KMS-11 (cell line): ENCODE data around the gene RCBTB1.
"Not testable (repeated sequence)": the region's sequence is repeated elsewhere in the genome, so short reads cannot be mapped to it uniquely, and the experiment has no call there.

Source experiments
- H2AFZ ChIP-seq: fragments of 200-600 bp; sonication (generic); 2 replicates; pipeline ENCODE4 v1.6.1; 2016; ENCODE audit warnings: antibody characterized with exemption, mixed run types, low read depth
- H3K27ac ChIP-seq: fragments of 200-600 bp; sonication (generic); 2 replicates; pipeline ENCODE4 v1.6.1; 2016; ENCODE audit warnings: mild to moderate bottlenecking, mixed run types
- H3K27me3 ChIP-seq: fragments of 200-600 bp; sonication (generic); 2 replicates; pipeline ENCODE4 v1.6.1; 2017; ENCODE audit warnings: mild to moderate bottlenecking, low read depth, mixed run types, moderate library complexity; ENCODE audit not compliant: insufficient read depth
- H3K36me3 ChIP-seq: fragments of 200-600 bp; sonication (generic); 2 replicates; pipeline ENCODE4 v1.6.1; 2017; ENCODE audit warnings: mild to moderate bottlenecking, mixed run types; ENCODE audit not compliant: insufficient read depth
- H3K4me1 ChIP-seq: fragments of 200-600 bp; sonication (generic); 2 replicates; pipeline ENCODE4 v1.6.1; 2016; ENCODE audit warnings: mild to moderate bottlenecking, low read depth, mixed run types; ENCODE audit not compliant: poor library complexity, severe bottlenecking
- H3K4me2 ChIP-seq: fragments of 200-600 bp; sonication (generic); 2 replicates; pipeline ENCODE4 v1.7.0; 2016; ENCODE audit warnings: mild to moderate bottlenecking, mixed run types
- H3K4me3 ChIP-seq: fragments of 200-600 bp; sonication (generic); IDR thresholded peaks from 2 replicates; pipeline ENCODE4 v1.6.1; 2017; ENCODE audit warnings: low read depth, low read length, mixed read lengths; ENCODE audit not compliant: insufficient read depth
- H3K79me2 ChIP-seq: fragments of 200-600 bp; sonication (generic); 2 replicates; pipeline ENCODE4 v1.6.1; 2016; ENCODE audit warnings: low read depth, mixed run types; ENCODE audit not compliant: insufficient read depth
- H3K9ac ChIP-seq: fragments of 200-600 bp; sonication (generic); 2 replicates; pipeline ENCODE4 v1.6.1; 2016; ENCODE audit warnings: mild to moderate bottlenecking, mixed run types
- H4K20me1 ChIP-seq: fragments of 200-600 bp; sonication (generic); 2 replicates; pipeline ENCODE4 v1.6.1; 2016; ENCODE audit warnings: mild to moderate bottlenecking, mixed run types; ENCODE audit not compliant: insufficient read depth
- CTCF ChIP-seq: fragments of 200-600 bp; sonication (generic); conservative IDR thresholded peaks from 2 replicates; pipeline ENCODE4 v1.6.1; 2017; ENCODE audit warnings: low read depth, mild to moderate bottlenecking, antibody characterized with exemption, low read length, moderate library complexity, mixed read lengths

Gene RCBTB1

GRCh38 chr13:49606747-49607648 is 21.6 kb upstream of the RCBTB1 start:
- Histone ChIP-seq H3K79me2 (no peaks in the 10 kb centered on the region), H3K4me2 (peak overlapping the region; percentile 55), H4K20me1 (no peaks in the 10 kb centered on the region), H3K27ac (peak overlapping the region; percentile 27; the same call in 1 of the 2 replicates), H3K27me3 (no peaks in the 10 kb centered on the region), H3K36me3 (no peaks in the 10 kb centered on the region), H2AFZ (peak overlapping the region; percentile 90), H3K9ac (peak overlapping the region; percentile 43; the same call in 1 of the 2 replicates), H3K4me3 (no peak overlapping the region), H3K4me1 (peaks cover 4% of the 10 kb centered on the region)
- peak; percentile 72 for TF ChIP-seq CTCF

GRCh38 chr13:49604570-49604969 is 19.2 kb upstream of the RCBTB1 start:
- Histone ChIP-seq H4K20me1 (no peaks in the 10 kb centered on the region), H3K79me2 (no peaks in the 10 kb centered on the region), H3K36me3 (no peaks in the 10 kb centered on the region), H3K4me1 (peaks cover 4% of the 10 kb centered on the region), H3K4me3 (no peak overlapping the region), H3K27me3 (no peaks in the 10 kb centered on the region), H3K9ac (no peak overlapping the region), H2AFZ (no peak overlapping the region), H3K27ac (no peak overlapping the region), H3K4me2 (no peak overlapping the region)
- TF ChIP-seq CTCF: no peak

- not testable (repeated sequence) for H4K20me1 ChIP-seq, H3K79me2 ChIP-seq, H3K4me2 ChIP-seq, H2AFZ ChIP-seq, H3K4me3 ChIP-seq, H3K4me1 ChIP-seq, H3K9ac ChIP-seq, H3K27ac ChIP-seq, H3K36me3 ChIP-seq, H3K27me3 ChIP-seq
These were observed 17.3 kb upstream of the RCBTB1 start for GRCh38 chr13:49602615-49603014.

GRCh38 chr13:49602005-49602404 is 16.6 kb upstream of the RCBTB1 start:
- H3K4me3 ChIP-seq: no peak overlapping the region
- no peak for TF ChIP-seq CTCF
- no peaks in the 10 kb centered on the region for H4K20me1 ChIP-seq
- H3K27me3 ChIP-seq: no peaks in the 10 kb centered on the region
- peaks cover 4% of the 10 kb centered on the region for H3K4me1 ChIP-seq
- no peak overlapping the region for H2AFZ ChIP-seq
- no peak overlapping the region for H3K9ac ChIP-seq
- H3K27ac ChIP-seq: no peak overlapping the region
- H3K4me2 ChIP-seq: no peak overlapping the region
- no peaks in the 10 kb centered on the region for H3K36me3 ChIP-seq
- no peaks in the 10 kb centered on the region for H3K79me2 ChIP-seq

- H3K27ac ChIP-seq: no peak overlapping the region
- no peaks in the 10 kb centered on the region for H3K79me2 ChIP-seq
- H3K36me3 ChIP-seq: no peaks in the 10 kb centered on the region
- no peaks in the 10 kb centered on the region for H4K20me1 ChIP-seq
- H3K4me2 ChIP-seq: no peak overlapping the region
- no peak overlapping the region for H3K9ac ChIP-seq
- no peak overlapping the region for H3K4me3 ChIP-seq
- H2AFZ ChIP-seq: no peak overlapping the region
- no peaks in the 10 kb centered on the region for H3K27me3 ChIP-seq
- no peaks in the 10 kb centered on the region for H3K4me1 ChIP-seq
- no peak for TF ChIP-seq CTCF
These were observed 11.8 kb upstream of the RCBTB1 start for GRCh38 chr13:49597043-49597641.
